SK-N-SH treated with all-trans-retinoic acid at 6 μM for 48 hours (cell line): ENCODE data around the gene GTF2F1.

Experiments
- ARNTL ChIP-seq: fragments of 450-650 bp; formaldehyde crosslinking; IDR thresholded peaks from 2 replicates; pipeline ENCODE4 v1.5.0; 2020; ENCODE audit warnings: low read depth, mild to moderate bottlenecking, moderate library complexity, borderline replicate concordance
- BACH2 ChIP-seq: fragments of 250-450 bp; sonication (Bioruptor Pico); IDR thresholded peaks from 2 replicates; pipeline ENCODE4 v1.9.0; 2021; ENCODE audit warnings: mild to moderate bottlenecking, borderline replicate concordance
- CSDC2 ChIP-seq: fragments of 250-450 bp; sonication (Bioruptor Pico); IDR thresholded peaks from 2 replicates; pipeline ENCODE4 v1.5.0; 2020; ENCODE audit warnings: mild to moderate bottlenecking, moderate library complexity
- ESRRG ChIP-seq: fragments of 250-450 bp; sonication (Bioruptor Pico); IDR thresholded peaks from 2 replicates; pipeline ENCODE4 v1.6.1; 2021; ENCODE audit warnings: mild to moderate bottlenecking
- ISL1 ChIP-seq: fragments of 250-450 bp; sonication (Bioruptor Pico); IDR thresholded peaks from 2 replicates; pipeline ENCODE4 v2.1.2; 2022; ENCODE audit warnings: mild to moderate bottlenecking, moderate library complexity
- OSR1 ChIP-seq: fragments of 250-450 bp; sonication (Bioruptor Pico); IDR thresholded peaks from 2 replicates; pipeline ENCODE4 v1.8.0; 2022; ENCODE audit warnings: moderate library complexity, mild to moderate bottlenecking, inconsistent platforms
- SNAI2 ChIP-seq: fragments of 250-450 bp; sonication (Bioruptor Pico); IDR thresholded peaks from 2 replicates; pipeline ENCODE4 v1.5.0; 2020; ENCODE audit warnings: mild to moderate bottlenecking, moderate library complexity
- ZFP30 ChIP-seq: fragments of 450-650 bp; formaldehyde crosslinking; IDR thresholded peaks from 2 replicates; pipeline ENCODE4 v1.5.0; 2022; ENCODE audit warnings: mild to moderate bottlenecking, moderate library complexity
- ZNF565 ChIP-seq: fragments of 450-650 bp; formaldehyde crosslinking; conservative IDR thresholded peaks from 2 replicates; pipeline ENCODE4 v1.5.0; 2020; ENCODE audit warnings: low read depth, mild to moderate bottlenecking, moderate library complexity
- TF ChIP-seq, protein P1 (sequence below): fragments of 250-450 bp; sonication (Bioruptor Pico); IDR thresholded peaks from 2 replicates; pipeline ENCODE4 v1.8.0; 2020; ENCODE audit warnings: mild to moderate bottlenecking, moderate library complexity, borderline replicate concordance
- TF ChIP-seq, protein P2 (sequence below): fragments of 250-450 bp; sonication (Bioruptor Pico); IDR thresholded peaks from 2 replicates; pipeline ENCODE4 v1.8.0; 2021; ENCODE audit warnings: low read depth, mild to moderate bottlenecking, moderate library complexity, borderline replicate concordance
- TF ChIP-seq, protein P3 (sequence below): fragments of 250-450 bp; sonication (Bioruptor Pico); IDR thresholded peaks from 2 replicates; pipeline ENCODE4 v1.5.1; 2020; ENCODE audit warnings: low read depth, mild to moderate bottlenecking, moderate library complexity

DNA sequence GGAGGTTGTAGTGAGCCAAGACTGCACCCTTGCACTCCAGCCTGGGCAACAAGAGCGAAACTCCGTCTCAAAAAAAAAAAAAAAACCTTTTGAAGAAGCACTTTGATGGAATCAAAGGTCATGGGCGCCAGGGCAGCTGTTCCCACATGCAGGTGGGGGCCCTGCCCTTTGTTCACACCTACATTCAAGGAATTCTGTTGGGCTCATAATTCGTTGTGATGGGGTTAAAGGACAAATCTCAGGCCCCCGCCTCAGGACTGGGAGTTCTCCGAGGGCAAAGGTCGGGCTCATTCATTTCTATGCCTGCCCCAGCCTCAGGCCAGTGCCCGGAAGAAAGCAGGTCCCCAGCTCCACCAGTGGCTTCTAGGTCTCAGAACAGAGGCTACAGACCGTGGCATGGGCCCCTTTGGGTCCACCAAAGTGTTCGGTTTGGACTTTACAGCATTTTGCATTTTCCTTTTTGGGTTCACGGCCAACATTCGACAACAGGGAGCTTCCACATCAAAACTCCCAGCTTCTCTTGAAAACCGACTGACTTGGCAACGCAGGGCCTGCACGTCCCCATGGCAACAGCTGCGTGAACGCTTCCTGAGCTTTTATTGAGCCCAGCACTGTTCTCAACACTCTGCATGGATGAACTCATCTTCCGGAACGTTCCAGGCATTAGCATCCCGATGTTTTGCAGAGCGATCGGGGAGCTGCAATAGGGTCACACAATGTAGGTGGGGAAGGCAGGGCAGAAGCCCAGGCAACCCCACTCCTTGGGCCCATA, 10.1 kb upstream of the GTF2F1 start:
- TF ChIP-seq ARNTL (CRISPR knock-in tag) (no peak), SNAI2 (no peak), ESRRG (CRISPR knock-in tag) (no peak), ISL1 (CRISPR knock-in tag) (no peak), BACH2 (CRISPR knock-in tag) (no peak), ZNF565 (CRISPR knock-in tag) (no peak), OSR1 (CRISPR knock-in tag) (no peak), CSDC2 (CRISPR knock-in tag) (no peak), ZFP30 (no peak)
- TF ChIP-seq, protein P1, sequence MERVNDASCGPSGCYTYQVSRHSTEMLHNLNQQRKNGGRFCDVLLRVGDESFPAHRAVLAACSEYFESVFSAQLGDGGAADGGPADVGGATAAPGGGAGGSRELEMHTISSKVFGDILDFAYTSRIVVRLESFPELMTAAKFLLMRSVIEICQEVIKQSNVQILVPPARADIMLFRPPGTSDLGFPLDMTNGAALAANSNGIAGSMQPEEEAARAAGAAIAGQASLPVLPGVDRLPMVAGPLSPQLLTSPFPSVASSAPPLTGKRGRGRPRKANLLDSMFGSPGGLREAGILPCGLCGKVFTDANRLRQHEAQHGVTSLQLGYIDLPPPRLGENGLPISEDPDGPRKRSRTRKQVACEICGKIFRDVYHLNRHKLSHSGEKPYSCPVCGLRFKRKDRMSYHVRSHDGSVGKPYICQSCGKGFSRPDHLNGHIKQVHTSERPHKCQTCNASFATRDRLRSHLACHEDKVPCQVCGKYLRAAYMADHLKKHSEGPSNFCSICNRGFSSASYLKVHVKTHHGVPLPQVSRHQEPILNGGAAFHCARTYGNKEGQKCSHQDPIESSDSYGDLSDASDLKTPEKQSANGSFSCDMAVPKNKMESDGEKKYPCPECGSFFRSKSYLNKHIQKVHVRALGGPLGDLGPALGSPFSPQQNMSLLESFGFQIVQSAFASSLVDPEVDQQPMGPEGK (CRISPR knock-in tag): no peak
- TF ChIP-seq, protein P2, sequence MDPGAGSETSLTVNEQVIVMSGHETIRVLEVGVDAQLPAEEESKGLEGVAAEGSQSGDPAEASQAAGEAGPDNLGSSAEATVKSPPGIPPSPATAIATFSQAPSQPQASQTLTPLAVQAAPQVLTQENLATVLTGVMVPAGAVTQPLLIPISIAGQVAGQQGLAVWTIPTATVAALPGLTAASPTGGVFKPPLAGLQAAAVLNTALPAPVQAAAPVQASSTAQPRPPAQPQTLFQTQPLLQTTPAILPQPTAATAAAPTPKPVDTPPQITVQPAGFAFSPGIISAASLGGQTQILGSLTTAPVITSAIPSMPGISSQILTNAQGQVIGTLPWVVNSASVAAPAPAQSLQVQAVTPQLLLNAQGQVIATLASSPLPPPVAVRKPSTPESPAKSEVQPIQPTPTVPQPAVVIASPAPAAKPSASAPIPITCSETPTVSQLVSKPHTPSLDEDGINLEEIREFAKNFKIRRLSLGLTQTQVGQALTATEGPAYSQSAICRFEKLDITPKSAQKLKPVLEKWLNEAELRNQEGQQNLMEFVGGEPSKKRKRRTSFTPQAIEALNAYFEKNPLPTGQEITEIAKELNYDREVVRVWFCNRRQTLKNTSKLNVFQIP (CRISPR knock-in tag): no peak
- TF ChIP-seq, protein P3, sequence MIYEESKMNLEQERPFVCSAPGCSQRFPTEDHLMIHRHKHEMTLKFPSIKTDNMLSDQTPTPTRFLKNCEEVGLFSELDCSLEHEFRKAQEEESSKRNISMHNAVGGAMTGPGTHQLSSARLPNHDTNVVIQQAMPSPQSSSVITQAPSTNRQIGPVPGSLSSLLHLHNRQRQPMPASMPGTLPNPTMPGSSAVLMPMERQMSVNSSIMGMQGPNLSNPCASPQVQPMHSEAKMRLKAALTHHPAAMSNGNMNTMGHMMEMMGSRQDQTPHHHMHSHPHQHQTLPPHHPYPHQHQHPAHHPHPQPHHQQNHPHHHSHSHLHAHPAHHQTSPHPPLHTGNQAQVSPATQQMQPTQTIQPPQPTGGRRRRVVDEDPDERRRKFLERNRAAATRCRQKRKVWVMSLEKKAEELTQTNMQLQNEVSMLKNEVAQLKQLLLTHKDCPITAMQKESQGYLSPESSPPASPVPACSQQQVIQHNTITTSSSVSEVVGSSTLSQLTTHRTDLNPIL (CRISPR knock-in tag): no peak
